Smooth muscle cell (in vitro differentiated cells): ENCODE measurements around the gene C4BPB. TPM values are rescaled to one million over a fixed set of nuclear protein-coding genes. Genes with fewer than 3 reads are reported as not detected.

Experiments
- DNase-seq: peaks from one replicate; lab custom pipeline; 2025; ENCODE audit not compliant: unreplicated experiment; lab: John Stamatoyannopoulos, UW
- H2AFZ ChIP-seq: fragments of 200-600 bp; sonication (generic); 2 replicates; pipeline ENCODE4 v1.6.0; 2016; ENCODE audit warnings: antibody characterized with exemption, low read depth, mild to moderate bottlenecking
- H3F3A ChIP-seq: fragments of 200-600 bp; sonication (generic); 2 replicates; pipeline ENCODE4 v1.6.0; 2017; ENCODE audit warnings: antibody characterized with exemption, low read depth
- H3K27ac ChIP-seq: fragments of 200-600 bp; sonication (generic); 2 replicates; pipeline ENCODE4 v1.5.1; 2016; ENCODE audit warnings: low read depth, mild to moderate bottlenecking
- H3K27me3 ChIP-seq: fragments of 200-600 bp; sonication (generic); 2 replicates; pipeline ENCODE4 v1.6.1; 2016; ENCODE audit warnings: low read depth, mild to moderate bottlenecking
- H3K36me3 ChIP-seq: fragments of 200-600 bp; sonication (generic); 2 replicates; pipeline ENCODE4 v1.5.1; 2016; ENCODE audit warnings: low read depth
- H3K4me1 ChIP-seq: fragments of 200-600 bp; sonication (generic); 2 replicates; pipeline ENCODE4 v1.5.1; 2016; ENCODE audit warnings: low read depth
- H3K4me2 ChIP-seq: fragments of 200-600 bp; sonication (generic); 2 replicates; pipeline ENCODE4 v1.6.0; 2016; ENCODE audit warnings: mild to moderate bottlenecking
- H3K4me3 ChIP-seq: fragments of 200-600 bp; sonication (generic); 2 replicates; pipeline ENCODE4 v1.5.1; 2016; ENCODE audit warnings: mild to moderate bottlenecking
- H3K79me2 ChIP-seq: fragments of 200-600 bp; sonication (generic); 2 replicates; pipeline ENCODE4 v1.6.0; 2016; ENCODE audit warnings: low read depth, mild to moderate bottlenecking
- H3K9ac ChIP-seq: fragments of 200-600 bp; sonication (generic); 2 replicates; pipeline ENCODE4 v1.6.0; 2016; ENCODE audit warnings: low read depth
- H3K9me3 ChIP-seq: fragments of 200-600 bp; sonication (generic); replicated peaks from 2 replicates; pipeline ENCODE4 v1.5.1; 2016; ENCODE audit warnings: low read depth
- H4K20me1 ChIP-seq: fragments of 200-600 bp; sonication (generic); 2 replicates; pipeline ENCODE4 v1.6.0; 2016; ENCODE audit warnings: low read depth
- CTCF ChIP-seq: fragments of 200-600 bp; sonication (generic); IDR thresholded peaks from 2 replicates; pipeline ENCODE4 v1.5.1; 2017; ENCODE audit warnings: borderline replicate concordance, mild to moderate bottlenecking, antibody characterized with exemption; ENCODE audit not compliant: insufficient read depth, poor library complexity, severe bottlenecking
- WGBS: methylation state at CpG from one replicate; pipeline ENCODE4 v1.1.7; 2016; ENCODE audit warnings: low lambda C conversion rate; 5-methylcytosine and 5-hydroxymethylcytosine counted together
- polyA plus RNA-seq: library from polyadenylated mRNA; unstranded; fragments of >200 nt; fragmentation: Nextera tagmentation; extraction: Ambion mirVana; gene quantifications from 2 replicates; pipeline ENCODE4 v1.2.1, GENCODE V29; 2016
- total RNA-seq: library from RNA; depleted of rRNA; stranded (reverse); fragments of >200 nt; gene quantifications from 2 replicates; pipeline ENCODE4 v1.2.3, GENCODE V29; 2014

The C4BPB gene
- total and polyA plus RNA-seq, 2 experiments from 2014 or later = 0.99 to 1.00 TPM

GRCh38 chr1:207097871-207098324 is 9.2 kb downstream of the C4BPB start:
- TF ChIP-seq CTCF = no peak
- Histone ChIP-seq H3K4me1 (no peaks in the 10 kb centered on the region), H3K4me2 (no peak overlapping the region), H3K9me3 (no peaks in the 10 kb centered on the region), H3K4me3 (no peak overlapping the region), H2AFZ (no peak overlapping the region), H3K27ac (no peak overlapping the region), H3K9ac (no peak overlapping the region), H3K36me3 (no peaks in the 10 kb centered on the region), H4K20me1 (no peaks in the 10 kb centered on the region), H3K27me3 (no peaks in the 10 kb centered on the region), H3F3A (no peaks in the 10 kb centered on the region), H3K79me2 (no peaks in the 10 kb centered on the region)
- DNase-seq = no peak
- 85% methylated on average over 3 of the region's 3 CpGs for WGBS

GRCh38 chr1:207101720-207102119 is 13.1 kb downstream of the C4BPB start:
- Histone ChIP-seq H3K4me3 (no peak overlapping the region), H3K27ac (no peak overlapping the region), H3K79me2 (no peaks in the 10 kb centered on the region), H2AFZ (no peak overlapping the region), H3F3A (no peaks in the 10 kb centered on the region), H4K20me1 (no peaks in the 10 kb centered on the region), H3K4me1 (no peaks in the 10 kb centered on the region), H3K9me3 (no peaks in the 10 kb centered on the region), H3K36me3 (no peaks in the 10 kb centered on the region), H3K27me3 (no peaks in the 10 kb centered on the region), H3K9ac (no peak overlapping the region), H3K4me2 (no peak overlapping the region)
- no peak for TF ChIP-seq CTCF
- WGBS = 92% methylated on average over 1 of the region's 1 CpG
- no peak for DNase-seq

- H3K27me3 ChIP-seq = no peaks in the 10 kb centered on the region
- no peak overlapping the region for H3K9ac ChIP-seq
- H3F3A ChIP-seq = no peaks in the 10 kb centered on the region
- no peaks in the 10 kb centered on the region for H4K20me1 ChIP-seq
- no peaks in the 10 kb centered on the region for H3K9me3 ChIP-seq
- no peak overlapping the region for H3K27ac ChIP-seq
- TF ChIP-seq CTCF = no peak
- H3K36me3 ChIP-seq = no peaks in the 10 kb centered on the region
- WGBS = 93% methylated on average over 5 of the region's 5 CpGs
- no peaks in the 10 kb centered on the region for H3K79me2 ChIP-seq
- H3K4me1 ChIP-seq = no peaks in the 10 kb centered on the region
- H3K4me2 ChIP-seq = no peak overlapping the region
- no peak overlapping the region for H3K4me3 ChIP-seq
- no peak overlapping the region for H2AFZ ChIP-seq
- no peak for DNase-seq
These were observed 13.5 kb downstream of the C4BPB start for GRCh38 chr1:207102146-207102545.

- Histone ChIP-seq H2AFZ (no peak overlapping the region), H3K4me2 (no peak overlapping the region), H3K27ac (no peak overlapping the region), H3F3A (no peaks in the 10 kb centered on the region), H4K20me1 (no peaks in the 10 kb centered on the region), H3K36me3 (no peaks in the 10 kb centered on the region), H3K9ac (no peak overlapping the region), H3K4me1 (no peaks in the 10 kb centered on the region), H3K9me3 (no peaks in the 10 kb centered on the region), H3K4me3 (no peak overlapping the region), H3K27me3 (no peaks in the 10 kb centered on the region), H3K79me2 (no peaks in the 10 kb centered on the region)
- 94% methylated on average over 1 of the region's 1 CpG for WGBS
- DNase-seq = no peak
- TF ChIP-seq CTCF = no peak
These were observed 14.0 kb downstream of the C4BPB start for GRCh38 chr1:207102659-207103058.
